GM12878 (cell line): ENCODE data around the gene COL4A1. TPM values are rescaled to one million over a fixed set of nuclear protein-coding genes. Genes with fewer than 3 reads are reported as not detected.

Experiments used
- ATAC-seq: fragments of 200-7000 bp; cut with Tn5 transposase; 3 replicates; pipeline ENCODE4 v1.9.1; 2020; ENCODE audit warnings: mild to moderate bottlenecking, moderate library complexity
- BruUV-seq: library from RNA; stranded (reverse); fragments of 400-500 nt; replicated peaks from 2 replicates; lab custom pipeline; 2021; lab: Mats Ljungman, UMichigan
- CTCF ChIA-PET: fragments of 300-600 bp; sonication (Branson Sonifier 250); formaldehyde crosslinking; extraction: SDS; loops from one replicate; lab custom pipeline; 2021; ENCODE audit warnings: inconsistent platforms; lab: Yijun Ruan, JAX
- POLR2A ChIA-PET: fragments of 350-600 bp; formaldehyde crosslinking; extraction: SDS; loops from one replicate; lab custom pipeline; 2021; ENCODE audit warnings: inconsistent platforms; lab: Charles Lee
- RAD21 ChIA-PET: fragments of 300-600 bp; sonication (Branson Sonifier 250); formaldehyde crosslinking; loops from one replicate; lab custom pipeline; 2023; ENCODE audit warnings: antibody characterized with exemption; ENCODE audit not compliant: unreplicated experiment; lab: Charles Lee
- SMC1A ChIA-PET: fragments of 300-600 bp; sonication (Branson Sonifier 250); formaldehyde crosslinking; loops from one replicate; lab custom pipeline; 2023; ENCODE audit not compliant: unreplicated experiment, uncharacterized antibody; lab: Charles Lee
- DNase-seq: peaks from one replicate; pipeline ENCODE4 v3.0.0-alpha.2; 2011; ENCODE audit warnings: low read depth, low spot score
- FAIRE-seq: peaks from 3 replicates; lab custom pipeline; 2011; peaks lifted over from hg19 to GRCh38; lab: Jason Lieb, UNC
- H2AFZ ChIP-seq: 2 replicates; pipeline ENCODE4 v1.6.0; 2011; ENCODE audit warnings: low read depth, low read length, control low read depth; ENCODE audit not compliant: control insufficient read depth
- H3K27ac ChIP-seq: 2 replicates; pipeline ENCODE4 v1.5.1; 2011; ENCODE audit warnings: control low read depth; ENCODE audit not compliant: control insufficient read depth, insufficient read depth
- H3K27me3 ChIP-seq, 2 experiments: replicated peaks in 1 of 2; 2 replicates each; pipeline versions ENCODE4 v1.6.0 to v1.6.1; 2011; ENCODE audit warnings: low read length in 1 of 2; ENCODE audit not compliant: control insufficient read depth in 2 of 2, insufficient read depth in 2 of 2
- H3K36me3 ChIP-seq, 2 experiments: 2 replicates each; pipeline ENCODE4 v1.5.1; 2011; ENCODE audit warnings: low read length in 1 of 2; ENCODE audit not compliant: control insufficient read depth in 2 of 2, insufficient read depth in 2 of 2
- H3K4me1 ChIP-seq: 2 replicates; pipeline ENCODE4 v1.6.1; 2011; ENCODE audit warnings: mild to moderate bottlenecking, low read length, moderate library complexity, mixed read lengths; ENCODE audit not compliant: control insufficient read depth, insufficient read depth
- H3K4me2 ChIP-seq: 2 replicates; pipeline ENCODE4 v1.6.0; 2011; ENCODE audit warnings: control low read depth; ENCODE audit not compliant: control insufficient read depth, insufficient read depth
- H3K4me3 ChIP-seq: fragments of 200-600 bp; sonication (generic); 2 replicates; pipeline ENCODE4 v1.5.1; 2016
- H3K79me2 ChIP-seq: 2 replicates; pipeline ENCODE4 v1.6.0; 2011; ENCODE audit warnings: low read length; ENCODE audit not compliant: control insufficient read depth, insufficient read depth
- H3K9ac ChIP-seq: 2 replicates; pipeline ENCODE4 v1.8.0; 2011; ENCODE audit warnings: low read length, control low read depth, mixed read lengths; ENCODE audit not compliant: control insufficient read depth, insufficient read depth
- H3K9me3 ChIP-seq: replicated peaks from 3 replicates; pipeline ENCODE4 v1.5.1; 2011; ENCODE audit warnings: mild to moderate bottlenecking, low read length; ENCODE audit not compliant: control insufficient read depth, insufficient read depth
- H4K20me1 ChIP-seq: 2 replicates; pipeline ENCODE4 v1.6.0; 2011; ENCODE audit not compliant: control insufficient read depth, insufficient read depth
- ASH2L ChIP-seq: fragments of 300-600, 200-600 bp; sonication (generic); IDR thresholded peaks from 2 replicates; pipeline ENCODE4 v1.6.1; 2017; ENCODE audit warnings: low read depth, mild to moderate bottlenecking, borderline replicate concordance
- BHLHE40 ChIP-seq, 2 experiments: fragments of 450-650 bp in 1 of 2; IDR thresholded peaks; 2 replicates each; pipeline ENCODE4 v1.6.1; 2011 to 2017; ENCODE audit warnings: low read depth in 2 of 2, borderline replicate concordance in 1 of 2, improper control_type of control experiment in 1 of 2, low read length in 1 of 2, mild to moderate bottlenecking in 1 of 2
- MTA2 ChIP-seq: fragments of 450-650 bp; IDR thresholded peaks from 2 replicates; pipeline ENCODE4 v1.6.1; 2016; ENCODE audit warnings: low read depth, mild to moderate bottlenecking, moderate library complexity
- NFXL1 ChIP-seq: fragments of 450-650 bp; IDR thresholded peaks from 2 replicates; pipeline ENCODE4 v1.6.1; 2017; ENCODE audit warnings: antibody characterized with exemption, mild to moderate bottlenecking, borderline replicate concordance
- NR2C1 ChIP-seq: fragments of 450-650 bp; IDR thresholded peaks from 2 replicates; pipeline ENCODE4 v1.6.1; 2017; ENCODE audit warnings: antibody characterized with exemption, mild to moderate bottlenecking, moderate library complexity
- PAX8 ChIP-seq: fragments of 450-650 bp; IDR thresholded peaks from 2 replicates; pipeline ENCODE4 v1.6.1; 2017; ENCODE audit warnings: mild to moderate bottlenecking, moderate library complexity
- PML ChIP-seq: IDR thresholded peaks from 2 replicates; pipeline ENCODE4 v1.6.1; 2012; ENCODE audit warnings: low read length, inconsistent platforms
- PRDM15 ChIP-seq: fragments of 450-650 bp; formaldehyde crosslinking; IDR thresholded peaks from 2 replicates; pipeline ENCODE4 v1.4.0; 2020; ENCODE audit warnings: mild to moderate bottlenecking, moderate library complexity
- RUNX3 ChIP-seq: IDR thresholded peaks from 2 replicates; pipeline ENCODE4 v1.6.1; 2012; ENCODE audit warnings: low read length, inconsistent platforms
- SUZ12 ChIP-seq: fragments of 200-600 bp; sonication (generic); IDR thresholded peaks from one replicate; pipeline ENCODE4 v1.6.1; 2018; ENCODE audit warnings: antibody characterized with exemption, mild to moderate bottlenecking; ENCODE audit not compliant: unreplicated experiment
- WGBS: methylation state at CpG from one replicate; pipeline ENCODE4 v1.1.6; 2016; ENCODE audit warnings: low lambda C conversion rate; ENCODE audit not compliant: insufficient replicate concordance, insufficient coverage; ENCODE audit errors: missing lambda C conversion rate; 5-methylcytosine and 5-hydroxymethylcytosine counted together
- in situ Hi-C: fragments of 300-500 bp; cut with MboI; formaldehyde crosslinking; loops from 9 replicates; pipeline ENCODE4 v1.14.3; 2018; ENCODE audit warnings: mixed read lengths
- intact Hi-C: fragments of 100-400 bp; cut with micrococcal nuclease; formaldehyde crosslinking; loops from one replicate; pipeline ENCODE4 v1.14.2; 2022; ENCODE audit not compliant: unreplicated experiment
- polyA plus RNA-seq, 11 experiments: library from polyadenylated mRNA; depleted of rRNA in 4 of 11; unstranded in 6 of 11; stranded (reverse) in 5 of 11; fragments of >200 nt; fragmentation: Nextera tagmentation in 4 of 11; fragmentation: Illumina TruSeq in 1 of 11; extraction: Ambion mirVana in 4 of 11; extraction: Trizol in 1 of 11; gene quantifications; 1 replicate in 1 of 11; 2 replicates in 10 of 11; pipeline versions ENCODE4 v1.2.1 to v1.2.3, GENCODE V29; 2011 to 2016; ENCODE audit warnings: inconsistent platforms in 2 of 11, missing spikeins in 2 of 11, low read depth in 1 of 11
- total RNA-seq, 4 experiments: library from RNA; depleted of rRNA in 3 of 4; stranded (reverse); fragments of >200 nt in 3 of 4; fragmentation: Illumina TruSeq in 1 of 4; extraction: Trizol in 1 of 4; gene quantifications; 2 replicates each; pipeline versions ENCODE4 v1.2.1 to v1.2.3, GENCODE V29; 2013 to 2021
- TF ChIP-seq, protein P1 (sequence below): fragments of 450-650 bp; conservative IDR thresholded peaks from 2 replicates; pipeline ENCODE4 v1.6.1; 2017; ENCODE audit warnings: mild to moderate bottlenecking, moderate library complexity

The COL4A1 gene
- total and polyA plus RNA-seq, 10 of the 15 experiments (the other 5 are each of a cell fraction or from before 2014, with no cell fraction given) = 0.07 to 0.31 (median 0.13) TPM; not detected in 6

GRCh38 chr13:110232142-110232541 lies 74.8 kb downstream of the COL4A1 start:
- FAIRE-seq = no peak

DNA sequence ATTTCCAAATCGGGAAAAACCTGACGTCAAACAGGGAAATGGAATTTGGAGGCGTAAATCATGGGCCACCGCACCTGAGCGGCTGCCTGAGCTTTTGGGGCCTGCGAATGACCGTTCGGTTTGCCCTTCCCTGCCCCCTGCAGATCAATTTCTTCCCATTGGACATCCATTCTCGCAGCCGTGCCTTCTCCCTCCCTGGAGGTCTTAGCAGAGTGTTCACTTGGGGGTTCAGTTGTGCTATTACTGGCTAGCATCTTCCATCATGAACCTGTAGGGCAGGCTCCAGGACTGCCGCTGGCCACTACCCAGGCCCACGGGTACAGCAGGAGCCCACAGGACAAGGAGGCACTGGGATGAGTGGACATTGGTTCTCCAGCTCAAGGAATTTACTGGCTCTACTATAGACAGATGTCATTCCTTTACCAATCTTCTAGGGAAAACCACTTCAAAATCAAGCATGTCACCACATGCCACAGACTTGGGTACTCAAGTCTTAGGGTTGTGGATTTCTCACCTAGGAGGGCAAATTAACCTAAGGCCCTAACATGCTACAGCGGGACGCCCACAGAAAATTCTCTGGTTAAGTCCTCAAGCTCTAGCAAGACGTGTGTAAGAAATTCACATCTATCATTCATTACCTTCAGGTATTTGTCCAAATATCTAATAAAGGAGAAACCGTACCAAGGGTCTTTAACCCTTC lies 75.5 kb downstream of the COL4A1 start:
- RAD21 ChIA-PET = interaction anchor here (1.0 kb wide), 1 partner anchor 10 kb away, joined by 3 read pairs; no protein-coding TSS in a partner anchor
- Histone ChIP-seq H3K4me3 (no peak overlapping the region), H3K4me2 (no peak overlapping the region), H4K20me1 (no peaks in the 10 kb centered on the region), H3K9me3 (no peaks in the 10 kb centered on the region), H3K9ac (no peak overlapping the region), H3K4me1 (no peaks in the 10 kb centered on the region), H3K36me3 (no peaks in the 10 kb centered on the region), H3K27ac (no peak overlapping the region), H3K27me3 (peaks cover 0 to 2% of the 10 kb centered on the region in 2 experiments; a peak in 1 of 4 replicates), H3K79me2 (no peaks in the 10 kb centered on the region), H2AFZ (no peak overlapping the region)
- 43% methylated on average over 16 of the region's 16 CpGs for WGBS
- CTCF ChIA-PET = interaction anchor here (0.6 to 2.2 kb wide), 3 partner anchors 9 to 213 kb away, joined by 4 to 13 read pairs (median 10); no protein-coding TSS in a partner anchor
- in situ Hi-C loops = no loop called here
- ATAC-seq = no peak
- no peak for DNase-seq
- POLR2A ChIA-PET = no interaction called here
- SMC1A ChIA-PET = interaction anchor here (1.1 to 2.2 kb wide), 3 partner anchors 8 to 212 kb away, joined by 4 to 10 read pairs (median 5); no protein-coding TSS in a partner anchor
- intact Hi-C loops = no loop called here
- FAIRE-seq = no peak
- no TSS peak for BruUV-seq
- TF ChIP-seq NR2C1 (no peak), PML (no peak), PAX8 (no peak), RUNX3 (no peak), PRDM15 (CRISPR knock-in tag) (no peak), SUZ12 (no peak)
- TF ChIP-seq, protein P1, sequence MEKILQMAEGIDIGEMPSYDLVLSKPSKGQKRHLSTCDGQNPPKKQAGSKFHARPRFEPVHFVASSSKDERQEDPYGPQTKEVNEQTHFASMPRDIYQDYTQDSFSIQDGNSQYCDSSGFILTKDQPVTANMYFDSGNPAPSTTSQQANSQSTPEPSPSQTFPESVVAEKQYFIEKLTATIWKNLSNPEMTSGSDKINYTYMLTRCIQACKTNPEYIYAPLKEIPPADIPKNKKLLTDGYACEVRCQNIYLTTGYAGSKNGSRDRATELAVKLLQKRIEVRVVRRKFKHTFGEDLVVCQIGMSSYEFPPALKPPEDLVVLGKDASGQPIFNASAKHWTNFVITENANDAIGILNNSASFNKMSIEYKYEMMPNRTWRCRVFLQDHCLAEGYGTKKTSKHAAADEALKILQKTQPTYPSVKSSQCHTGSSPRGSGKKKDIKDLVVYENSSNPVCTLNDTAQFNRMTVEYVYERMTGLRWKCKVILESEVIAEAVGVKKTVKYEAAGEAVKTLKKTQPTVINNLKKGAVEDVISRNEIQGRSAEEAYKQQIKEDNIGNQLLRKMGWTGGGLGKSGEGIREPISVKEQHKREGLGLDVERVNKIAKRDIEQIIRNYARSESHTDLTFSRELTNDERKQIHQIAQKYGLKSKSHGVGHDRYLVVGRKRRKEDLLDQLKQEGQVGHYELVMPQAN = no peak

More at GRCh38 chr13:110232142-110232541, 74.8 kb downstream of the COL4A1 start:
- ChIA-PET CTCF (interaction anchor here (0.6 to 2.2 kb wide), 4 partner anchors 10 to 212 kb away, joined by 3 to 13 read pairs (median 7); no protein-coding TSS in a partner anchor), RAD21 (interaction anchor here (1.0 kb wide), 1 partner anchor 10 kb away, joined by 3 read pairs; no protein-coding TSS in a partner anchor), SMC1A (interaction anchor here (1.1 to 2.2 kb wide), 5 partner anchors 9 to 212 kb away, joined by 3 to 10 read pairs (median 5); no protein-coding TSS in a partner anchor), POLR2A (no interaction called here)
- H3K36me3 ChIP-seq = no peaks in the 10 kb centered on the region
- H3K4me1 ChIP-seq = no peaks in the 10 kb centered on the region
- H4K20me1 ChIP-seq = no peaks in the 10 kb centered on the region
- no peak overlapping the region for H2AFZ ChIP-seq
- ATAC-seq (no peak), DNase-seq (no peak)
- TF ChIP-seq MTA2 (peak; percentile 85), BHLHE40 (IDR thresholded peaks at IDR 0.05; ENCODE audit: borderline replicate concordance in 1 of 2, low read depth in 2 of 2, low read length in 1 of 2) (peak in 1 of 2 experiments; percentile 80; a peak in 2 of 4 replicates), NFXL1 (no peak), ASH2L (no peak)
- no peak overlapping the region for H3K4me2 ChIP-seq
- WGBS = 15% methylated on average over 5 of the region's 5 CpGs
- H3K27me3 ChIP-seq = peaks cover 0 to 5% of the 10 kb centered on the region in 2 experiments; a peak in 1 of 4 replicates
- no peaks in the 10 kb centered on the region for H3K79me2 ChIP-seq
- intact Hi-C loops = no loop called here
- in situ Hi-C loops = no loop called here
- BruUV-seq = no TSS peak
- H3K9ac ChIP-seq = no peak overlapping the region
- no peak overlapping the region for H3K27ac ChIP-seq
- no peak overlapping the region for H3K4me3 ChIP-seq
- no peaks in the 10 kb centered on the region for H3K9me3 ChIP-seq
